Forelimb muscle (tissue), 1 donor: ENCODE measurements around the gene PRR30. TPM values are rescaled to one million over a fixed set of nuclear protein-coding genes. Genes with fewer than 3 reads are reported as not detected.

Experiments used
- DNase-seq: peaks from one replicate; pipeline ENCODE4 v3.0.0-alpha.2; 2013; ENCODE audit warnings: low read depth
- polyA plus RNA-seq: library from polyadenylated mRNA; unstranded; fragments of 120-200 nt; gene quantifications from one replicate; pipeline ENCODE4 v1.2.1, GENCODE V29; 2013; ENCODE audit not compliant: insufficient read length

PRR30 gene
- polyA plus RNA-seq, 1 donor: not detected

- DNase-seq: no peak
These were observed 15.3 kb upstream of the PRR30 start for GRCh38 chr2:27154488-27154887.

GRCh38 chr2:27152796-27153464 lies 13.7 kb upstream of the PRR30 start:
- DNase-seq: no peak

- DNase-seq: no peak
These were observed 13.0 kb upstream of the PRR30 start for GRCh38 chr2:27152102-27152795.

DNA sequence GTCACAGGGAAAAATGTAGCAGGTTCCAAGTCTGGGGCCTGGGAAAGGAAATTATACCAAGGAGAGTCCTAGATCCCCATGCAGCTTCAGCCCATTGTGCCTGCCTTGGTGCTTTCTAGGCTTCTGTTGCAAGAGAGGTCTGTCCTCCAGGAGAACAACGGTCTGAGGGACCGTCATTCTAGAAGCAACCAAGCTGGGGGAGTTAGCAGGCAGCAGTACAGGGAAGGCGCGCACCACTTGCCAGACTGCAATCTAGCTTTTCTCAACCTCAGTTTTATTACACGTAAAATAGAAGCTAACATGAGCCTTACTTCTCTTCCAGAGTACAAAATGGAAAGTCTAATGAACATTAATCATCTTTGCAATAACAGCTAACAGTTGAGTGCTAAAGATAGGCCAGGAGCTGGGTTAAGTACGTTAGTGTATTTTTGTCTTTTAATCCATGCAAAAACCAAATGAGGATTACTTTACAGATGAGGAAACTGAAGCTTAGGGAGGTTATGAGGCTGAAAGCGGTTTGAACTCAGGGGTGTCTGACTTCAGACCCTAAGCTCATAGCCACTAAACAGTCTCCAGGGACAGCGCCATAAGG lies 11.5 kb upstream of the PRR30 start:
- DNase-seq: no peak

- no peak for DNase-seq
These were observed 10.6 kb upstream of the PRR30 start for GRCh38 chr2:27149570-27150405.

DNA sequence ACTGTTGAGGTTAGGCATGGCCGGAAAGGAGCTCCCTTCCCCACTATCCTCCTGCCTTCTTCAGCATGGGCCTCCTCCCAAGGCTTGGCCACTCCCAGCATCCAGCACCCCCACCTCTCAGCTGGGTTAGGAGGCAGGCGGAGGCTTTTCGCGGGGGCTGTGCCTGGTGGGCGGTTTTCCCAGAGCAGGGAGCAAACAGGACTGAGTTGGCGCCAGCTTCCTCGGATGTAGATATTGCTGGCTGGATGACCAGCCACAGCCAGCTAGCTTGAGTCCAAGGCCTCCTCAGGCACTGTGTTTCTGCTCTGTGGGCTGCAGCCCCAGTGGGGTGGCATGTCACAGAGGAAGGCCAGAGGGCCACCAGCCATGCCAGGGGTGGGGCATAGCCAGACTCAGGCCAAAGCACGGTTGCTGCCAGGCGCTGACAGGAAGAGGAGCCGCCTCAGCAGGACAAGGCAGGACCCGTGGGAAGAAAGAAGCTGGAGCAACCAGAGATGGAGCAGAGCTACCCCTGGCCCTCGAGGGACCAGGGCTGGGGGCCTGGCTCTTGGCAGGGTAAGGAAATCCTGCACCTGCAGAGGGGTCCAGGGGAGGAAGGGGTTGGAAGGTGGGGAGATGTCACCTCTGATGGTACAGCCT lies 9.7 kb upstream of the PRR30 start, which contains the start of gene TCF23:
TCF23 (plus strand) TSS at position 204 of the 639 bp plus-strand sequence; CDS start at position 334, 130 bp downstream.
- no peak for DNase-seq

GRCh38 chr2:27147935-27148334 lies 8.7 kb upstream of the PRR30 start:
- DNase-seq: no peak

DNA sequence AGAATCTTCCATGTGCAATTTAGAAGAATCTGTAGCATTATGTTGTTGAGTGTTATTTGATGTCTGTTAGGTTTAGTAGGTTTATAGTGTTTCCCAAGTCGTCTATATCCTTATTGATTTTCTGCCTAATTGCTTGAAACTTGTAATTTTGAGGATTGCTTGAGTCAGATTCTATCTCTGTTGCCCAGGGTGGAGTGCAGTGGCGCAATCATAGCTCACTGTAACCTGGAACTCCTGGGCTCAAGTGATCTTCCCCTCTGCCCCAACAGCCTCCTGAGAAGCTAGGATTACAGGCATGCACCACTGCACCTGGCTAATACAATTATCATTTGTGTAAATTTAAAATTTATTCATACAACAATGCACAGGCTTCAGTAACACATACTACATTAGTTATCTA lies 6.5 kb upstream of the PRR30 start:
- DNase-seq: no peak

DNA sequence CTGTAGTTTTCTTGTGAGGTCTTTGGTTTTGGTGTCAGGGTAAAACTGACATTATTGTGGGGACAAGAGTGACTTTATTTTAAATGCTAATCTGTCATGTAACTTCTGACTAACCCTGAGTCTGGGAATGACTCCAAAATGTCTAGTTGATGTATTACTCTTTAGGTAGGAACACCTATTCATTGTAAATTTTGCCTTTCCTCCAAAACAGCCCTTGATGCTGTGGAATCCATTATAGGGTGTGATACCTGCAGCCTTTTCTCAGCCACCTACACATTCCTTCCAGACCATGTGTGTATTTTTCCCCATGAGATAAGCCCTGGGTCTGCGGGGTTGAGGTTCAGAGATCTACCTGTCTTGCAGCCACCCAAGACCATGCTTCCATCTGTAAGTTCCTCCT lies 4.1 kb upstream of the PRR30 start:
- DNase-seq: no peak

- no peak for DNase-seq
These were observed 1.1 kb downstream of the PRR30 start for GRCh38 chr2:27138111-27138510.

DNA sequence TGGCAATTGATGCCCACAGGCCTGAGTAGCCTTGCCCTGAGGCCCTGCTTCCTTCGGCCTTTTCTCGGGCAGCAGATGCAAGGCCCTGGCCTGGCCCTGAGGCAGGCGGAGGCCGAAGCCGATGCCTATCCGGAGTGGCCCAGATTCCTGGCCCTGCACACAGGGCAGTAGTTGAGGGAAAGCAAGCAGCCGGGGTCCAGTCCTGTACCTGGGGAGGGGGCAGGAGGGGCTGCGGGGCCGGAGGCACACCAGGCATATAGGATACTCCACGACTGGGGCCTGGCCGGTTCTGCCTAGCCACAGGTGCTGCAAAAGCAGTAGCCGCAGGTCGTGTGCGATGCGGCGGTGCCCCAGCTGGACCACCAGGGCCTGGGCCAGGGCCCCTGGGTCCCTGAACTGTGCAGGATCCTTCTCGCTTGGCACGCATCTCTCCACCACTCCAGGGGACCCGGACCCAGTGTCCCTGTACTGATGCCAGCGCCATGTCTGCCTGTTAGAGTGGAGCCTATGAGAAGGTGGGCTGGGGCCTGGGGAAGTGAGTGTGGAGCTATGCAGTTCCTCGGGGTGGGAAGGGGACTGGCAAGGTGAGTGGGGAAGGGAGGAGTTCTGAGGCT lies 1.8 kb downstream of the PRR30 start:
- DNase-seq: no peak

DNA sequence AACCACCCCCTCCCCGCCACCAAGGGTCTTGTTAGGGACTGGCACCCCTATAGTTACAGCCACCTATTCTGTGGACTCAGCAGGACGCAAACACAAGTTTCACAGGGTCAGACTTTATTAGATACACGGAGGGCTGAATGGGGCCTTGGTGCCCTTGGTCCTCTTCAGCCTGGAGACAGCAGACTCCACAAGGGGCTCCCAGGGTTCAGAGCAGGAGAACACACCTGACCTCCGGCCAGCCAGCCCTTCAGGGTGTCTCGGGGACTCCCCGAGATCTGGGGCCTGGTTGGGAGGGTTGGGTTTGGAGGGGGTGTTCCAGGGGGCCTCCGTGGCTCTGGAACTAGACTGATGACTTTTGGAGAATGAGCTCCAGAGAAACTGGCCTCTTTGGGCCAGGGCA lies 2.5 kb downstream of the PRR30 start:
- no peak for DNase-seq

- no peak for DNase-seq
These were observed 3.7 kb downstream of the PRR30 start for GRCh38 chr2:27135478-27135955.

DNA sequence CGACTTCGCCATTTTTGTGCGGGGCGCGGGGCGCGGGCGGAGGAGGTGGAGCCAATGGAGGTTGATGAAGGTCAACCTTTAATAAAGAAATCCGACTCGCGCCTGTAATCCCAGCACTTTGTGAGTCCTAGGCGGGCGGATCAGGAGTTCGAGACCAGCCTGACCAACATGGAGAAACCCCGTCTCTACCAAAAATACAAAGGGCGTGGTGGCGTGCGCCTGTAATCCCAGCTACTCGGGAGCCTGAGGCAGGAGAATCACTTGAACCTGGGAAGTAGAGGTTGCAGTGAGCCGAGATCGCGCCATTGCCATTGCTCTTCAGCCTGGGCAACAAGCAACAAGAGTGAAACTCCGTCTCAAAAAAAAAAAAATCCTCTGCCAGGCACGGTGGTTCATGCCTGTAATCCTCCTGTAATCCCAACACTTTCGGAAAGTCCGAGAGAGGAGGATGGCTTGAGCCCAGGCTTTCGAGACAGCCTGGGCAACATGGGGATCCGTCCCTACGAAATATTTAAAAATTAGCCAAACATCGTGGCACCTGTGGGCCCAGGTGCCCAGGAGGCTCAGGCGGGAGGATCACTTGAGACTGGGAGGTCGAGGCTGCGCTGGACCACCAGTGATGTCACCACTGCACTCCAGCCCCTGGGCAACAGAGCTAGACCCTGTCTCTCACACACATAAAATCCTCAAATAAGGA lies 4.3 kb downstream of the PRR30 start:
- DNase-seq: no peak

GRCh38 chr2:27133905-27134780 lies 5.1 kb downstream of the PRR30 start, which contains the start of gene PREB:
PREB (minus strand) TSS chr2:27134636; CDS start chr2:27134421, 215 bp downstream.
- DNase-seq: peak; percentile 96

GRCh38 chr2:27133195-27133875 lies 5.9 kb downstream of the PRR30 start:
- no peak for DNase-seq

DNA sequence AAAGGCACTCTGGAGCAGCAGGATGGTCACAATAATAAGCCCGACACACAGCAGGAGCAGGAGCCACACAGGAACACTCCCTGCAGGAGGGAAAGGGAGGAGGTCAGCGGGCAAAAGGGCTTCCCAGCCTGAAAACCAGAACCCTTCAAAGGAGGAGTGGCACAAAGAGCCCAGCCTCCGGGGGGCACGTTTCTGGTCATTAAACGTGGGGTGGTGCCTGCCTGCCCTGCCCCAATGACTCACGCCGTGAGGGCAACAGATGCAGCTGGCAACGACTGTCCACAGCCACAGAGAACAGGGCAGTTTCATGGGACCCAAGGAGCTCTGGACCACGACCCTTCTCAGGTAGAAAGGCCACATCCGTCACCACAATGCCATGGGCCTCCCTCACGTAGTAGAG lies 7.8 kb downstream of the PRR30 start:
- DNase-seq: no peak

GRCh38 chr2:27130396-27130795 lies 8.8 kb downstream of the PRR30 start:
- DNase-seq: no peak
